Gastroesophageal sphincter (tissue), 4 donors: Measurements from ENCODE around the gene CSNK2A2. TPM values are rescaled to one million over a fixed set of nuclear protein-coding genes. Genes with fewer than 3 reads are reported as not detected.

Source experiments
- ATAC-seq: fragments of 150-250 bp; one replicate; pipeline ENCODE4 v1.9.1; 2016; ENCODE audit warnings: mild to moderate bottlenecking, moderate library complexity
- H3K27ac ChIP-seq, 4 donors: fragments of 200-600 bp; sonication (generic) in 3 of 4; 1 replicate in 3 of 4; 2 replicates in 1 of 4; pipeline ENCODE4 v1.5.1; 2016 to 2019
- H3K27me3 ChIP-seq: fragments of 200-600 bp; sonication (generic); one replicate; pipeline ENCODE4 v1.5.1; 2019
- H3K36me3 ChIP-seq, 2 donors: fragments of 200-600 bp; sonication (generic); one replicate each; pipeline ENCODE4 v1.5.1; 2019; ENCODE audit warnings: control low read depth in 1 of 2
- H3K4me1 ChIP-seq, 3 donors: fragments of 200-600 bp; sonication (generic); 1 replicate in 2 of 3; 2 replicates in 1 of 3; pipeline ENCODE4 v1.5.1; 2016 to 2019; ENCODE audit warnings: control low read depth in 2 of 3
- H3K4me3 ChIP-seq, 2 donors: fragments of 200-600 bp; sonication (generic); one replicate each; pipeline ENCODE4 v1.5.1; 2019; ENCODE audit warnings: mild to moderate bottlenecking in 1 of 2, moderate library complexity in 1 of 2
- H3K9me3 ChIP-seq, 3 donors: fragments of 200-600 bp; sonication (generic); one replicate each; pipeline ENCODE4 v1.5.1; 2017 to 2019; ENCODE audit warnings: control low read depth in 2 of 3
- CTCF ChIP-seq, 4 experiments: fragments of 200-600 bp in 2 of 4; fragments of 450-650 bp in 2 of 4; sonication (generic) in 1 of 4; IDR thresholded peaks; one replicate each; pipeline ENCODE4 v1.5.1; 2017 to 2019; ENCODE audit warnings: antibody characterized with exemption in 4 of 4, mild to moderate bottlenecking in 2 of 4, moderate library complexity in 2 of 4
- EP300 ChIP-seq: sonication (generic); formaldehyde crosslinking; IDR thresholded peaks from one replicate; pipeline ENCODE4 v1.6.1; 2017; ENCODE audit warnings: antibody characterized with exemption, mild to moderate bottlenecking
- POLR2A ChIP-seq, 2 donors: fragments of 450-650 bp; IDR thresholded peaks; one replicate each; pipeline ENCODE4 v1.6.1; 2017; ENCODE audit warnings: antibody characterized with exemption in 2 of 2, mild to moderate bottlenecking in 2 of 2, moderate library complexity in 1 of 2
- POLR2AphosphoS5 ChIP-seq: sonication (generic); formaldehyde crosslinking; IDR thresholded peaks from one replicate; pipeline ENCODE4 v1.6.1; 2017; ENCODE audit warnings: antibody characterized with exemption
- WGBS, 2 donors: methylation state at CpG; one replicate each; pipeline ENCODE4 v1.1.5; 2018; ENCODE audit warnings: low coverage in 1 of 2; 5-methylcytosine and 5-hydroxymethylcytosine counted together
- total RNA-seq, 4 donors: library from RNA; depleted of rRNA; stranded (reverse); fragments of >200 nt; gene quantifications; one replicate each; pipeline ENCODE4 v1.1.0, GENCODE V29; 2016

CSNK2A2 gene
- total RNA-seq, 4 donors from 2014 or later, result 34.3 to 54.4 (median 39.0) TPM

GRCh38 chr16:58170223-58170622, 27.7 kb downstream of the CSNK2A2 start:
- Histone ChIP-seq H3K27ac (no peak overlapping the region), H3K36me3 (peaks cover 9 to 100% of the 10 kb centered on the region in 2 donors), H3K27me3 (no peaks in the 10 kb centered on the region), H3K9me3 (no peaks in the 10 kb centered on the region), H3K4me1 (no peaks in the 10 kb centered on the region), H3K4me3 (no peak overlapping the region)
- TF ChIP-seq POLR2A (IDR thresholded peaks at IDR 0.05), result no peak
- 90 to 100% methylated on average over 1 to 2 of the region's 2 CpGs for WGBS, 2 donors
- no peak for ATAC-seq

- no peak for ATAC-seq
These were observed 37.1 kb downstream of the CSNK2A2 start for GRCh38 chr16:58160855-58161254.

GRCh38 chr16:58158725-58159124, 39.2 kb downstream of the CSNK2A2 start:
- Histone ChIP-seq H3K36me3 (peaks cover 0 to 75% of the 10 kb centered on the region in 2 donors), H3K4me1 (no peaks in the 10 kb centered on the region), H3K27me3 (no peaks in the 10 kb centered on the region), H3K9me3 (no peaks in the 10 kb centered on the region), H3K27ac (no peak overlapping the region), H3K4me3 (no peak overlapping the region)
- WGBS, 2 donors, result 70 to 77% methylated on average over 2 to 3 of the region's 3 CpGs
- TF ChIP-seq POLR2AphosphoS5 (no peak), CTCF (IDR thresholded peaks at IDR 0.05) (no peak), POLR2A (IDR thresholded peaks at IDR 0.05) (no peak), EP300 (no peak)
- ATAC-seq, result no peak

More at GRCh38 chr16:58160855-58161254, 37.1 kb downstream of the CSNK2A2 start:
- Histone ChIP-seq H3K27ac (no peak overlapping the region), H3K9me3 (no peaks in the 10 kb centered on the region), H3K36me3 (peaks cover 7 to 97% of the 10 kb centered on the region in 2 donors), H3K27me3 (no peaks in the 10 kb centered on the region), H3K4me3 (no peak overlapping the region), H3K4me1 (no peaks in the 10 kb centered on the region)
- WGBS, 2 donors, result 58% methylated on average over 3 of the region's 3 CpGs; no CpG with 5 or more reads in 1 of the 2 donors
- TF ChIP-seq EP300 (no peak), POLR2A (IDR thresholded peaks at IDR 0.05) (no peak)

GRCh38 chr16:58157951-58158540, 39.9 kb downstream of the CSNK2A2 start:
- H3K27me3 ChIP-seq, result no peaks in the 10 kb centered on the region
- peaks cover 0 to 69% of the 10 kb centered on the region in 2 donors for H3K36me3 ChIP-seq
- H3K4me1 ChIP-seq, result no peaks in the 10 kb centered on the region
- H3K4me3 ChIP-seq, result no peak overlapping the region
- TF ChIP-seq CTCF (IDR thresholded peaks at IDR 0.05) (no peak), POLR2AphosphoS5 (no peak), EP300 (no peak), POLR2A (IDR thresholded peaks at IDR 0.05) (no peak)
- H3K9me3 ChIP-seq, result no peaks in the 10 kb centered on the region
- 71 to 83% methylated on average over 15 to 20 of the region's 29 CpGs for WGBS, 2 donors
- no peak for ATAC-seq
- H3K27ac ChIP-seq, result no peak overlapping the region

GRCh38 chr16:58157239-58157638, 40.7 kb downstream of the CSNK2A2 start:
- Histone ChIP-seq H3K36me3 (peaks cover 0 to 61% of the 10 kb centered on the region in 2 donors), H3K27ac (no peak overlapping the region), H3K9me3 (no peaks in the 10 kb centered on the region), H3K4me3 (no peak overlapping the region), H3K27me3 (no peaks in the 10 kb centered on the region), H3K4me1 (no peaks in the 10 kb centered on the region)
- no peak for TF ChIP-seq POLR2A (IDR thresholded peaks at IDR 0.05)
- no peak for TF ChIP-seq EP300
- no peak for TF ChIP-seq POLR2AphosphoS5
- TF ChIP-seq CTCF (IDR thresholded peaks at IDR 0.05), result no peak
- WGBS, 2 donors, result no CpG with 5 or more reads among the region's 2 CpGs
- no peak for ATAC-seq

- H3K36me3 ChIP-seq, result peaks cover 0 to 47% of the 10 kb centered on the region in 2 donors
- H3K4me3 ChIP-seq, result no peak overlapping the region
- no peak for ATAC-seq
- no peak overlapping the region for H3K27ac ChIP-seq
- TF ChIP-seq POLR2AphosphoS5, result no peak
- TF ChIP-seq EP300, result no peak
- no peak for TF ChIP-seq CTCF (IDR thresholded peaks at IDR 0.05)
- TF ChIP-seq POLR2A (IDR thresholded peaks at IDR 0.05), result no peak
- WGBS, 2 donors, result 57 to 70% methylated on average over 2 of the region's 2 CpGs
- H3K9me3 ChIP-seq, result no peaks in the 10 kb centered on the region
- no peaks in the 10 kb centered on the region for H3K27me3 ChIP-seq
- H3K4me1 ChIP-seq, result no peaks in the 10 kb centered on the region
These were observed 42.1 kb downstream of the CSNK2A2 start for GRCh38 chr16:58155839-58156238.
